Measurements from ENCODE around the gene NUMBL. TPM values are rescaled to one million over a fixed set of nuclear protein-coding genes. Genes with fewer than 3 reads are reported as not detected.

Gene NUMBL
- total RNA-seq, 4 donors from 2014 or later, result 203 to 284 (median 251) TPM

GRCh38 chr19:40701758-40702157 is 11.3 kb upstream of the NUMBL start:
- Histone ChIP-seq H3K4me1 (peaks cover 0 to 22% (median 2%) of the 10 kb centered on the region in 4 donors), H3K4me3 (no peak overlapping the region), H3K9me3 (no peaks in the 10 kb centered on the region), H3K36me3 (peaks cover 0 to 93% (median 5%) of the 10 kb centered on the region in 3 donors), H3K27ac (peak overlapping the region in 1 of 4 donors; percentile 66), H3K27me3 (no peaks in the 10 kb centered on the region)
- DNase-seq (ENCODE audit: low spot score in 2 of 2), result no peak
- WGBS, 2 donors, result 95% methylated on average over 6 of the region's 6 CpGs
- TF ChIP-seq CTCF (IDR thresholded peaks at IDR 0.05) (no peak), POLR2A (IDR thresholded peaks at IDR 0.05) (no peak), EP300 (IDR thresholded peaks at IDR 0.05) (no peak)

GRCh38 chr19:40700083-40700482 is 9.6 kb upstream of the NUMBL start:
- WGBS, 2 donors, result 93 to 94% methylated on average over 7 to 9 of the region's 9 CpGs
- Histone ChIP-seq H3K27ac (no peak overlapping the region), H3K36me3 (peaks cover 2 to 93% (median 5%) of the 10 kb centered on the region in 3 donors)

DNA sequence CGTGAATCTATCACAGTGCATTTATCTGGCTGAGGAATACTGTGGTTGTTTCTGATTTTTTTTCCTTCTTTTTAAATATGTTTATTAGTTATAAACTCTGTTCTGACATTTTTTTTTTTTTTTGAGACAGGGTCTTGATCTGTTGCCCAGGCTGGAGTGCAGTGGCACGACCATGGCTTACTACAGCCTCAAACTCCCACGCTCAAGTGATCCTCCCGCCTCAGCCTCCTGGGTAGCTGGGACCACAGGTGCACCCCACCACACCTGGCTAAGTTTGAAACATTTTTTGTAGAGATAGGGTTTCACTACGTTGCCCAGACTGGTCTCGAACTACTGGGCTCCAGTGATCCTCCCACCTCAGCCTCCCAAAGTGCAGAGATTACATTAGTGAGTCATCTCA is 6.6 kb upstream of the NUMBL start:
- H3K9me3 ChIP-seq, result no peaks in the 10 kb centered on the region
- H3K36me3 ChIP-seq, result peaks cover 2 to 93% (median 5%) of the 10 kb centered on the region in 3 donors
- no peak for DNase-seq (ENCODE audit: low spot score in 2 of 2)
- no peak for TF ChIP-seq POLR2A (IDR thresholded peaks at IDR 0.05)
- no peak for TF ChIP-seq CTCF (IDR thresholded peaks at IDR 0.05)
- no peak for TF ChIP-seq EP300 (IDR thresholded peaks at IDR 0.05)
- 94 to 97% methylated on average over 6 of the region's 6 CpGs for WGBS, 2 donors
- no peaks in the 10 kb centered on the region for H3K27me3 ChIP-seq
- no peak overlapping the region for H3K4me3 ChIP-seq
- H3K4me1 ChIP-seq, result peaks cover 0 to 6% (median under 1%) of the 10 kb centered on the region in 4 donors
- no peak overlapping the region for H3K27ac ChIP-seq

More at GRCh38 chr19:40700083-40700482, 9.6 kb upstream of the NUMBL start:
- peaks cover 0 to 7% (median 2%) of the 10 kb centered on the region in 4 donors for H3K4me1 ChIP-seq
- H3K4me3 ChIP-seq, result no peak overlapping the region
- H3K27me3 ChIP-seq, result no peaks in the 10 kb centered on the region
- no peak for TF ChIP-seq EP300 (IDR thresholded peaks at IDR 0.05)
- TF ChIP-seq CTCF (IDR thresholded peaks at IDR 0.05), result no peak
- no peak for TF ChIP-seq POLR2A (IDR thresholded peaks at IDR 0.05)
- H3K9me3 ChIP-seq, result no peaks in the 10 kb centered on the region
- DNase-seq (ENCODE audit: low spot score in 2 of 2), result no peak

DNA sequence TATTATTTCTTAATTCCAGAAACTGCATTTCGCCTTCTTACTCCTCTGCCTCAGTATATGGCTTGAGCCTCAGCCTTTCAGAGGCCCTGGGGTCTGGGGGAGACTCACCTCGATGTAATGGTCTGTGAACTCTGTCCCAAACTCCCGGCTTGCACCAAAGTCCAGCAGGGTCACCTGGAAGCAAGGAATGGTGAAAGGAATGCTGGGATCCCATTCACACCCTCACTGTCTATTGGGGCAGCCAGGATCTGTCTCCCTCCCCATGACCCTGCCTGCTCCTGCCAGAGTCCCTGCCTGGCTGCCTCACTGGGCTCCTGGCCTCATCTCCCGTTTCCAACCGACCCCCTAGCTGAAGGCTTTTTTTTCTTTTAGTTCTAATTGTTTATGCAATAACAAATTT is 5.4 kb upstream of the NUMBL start:
- no peaks in the 10 kb centered on the region for H3K9me3 ChIP-seq
- H3K27ac ChIP-seq, result no peak overlapping the region
- TF ChIP-seq EP300 (IDR thresholded peaks at IDR 0.05), result no peak
- no peak for TF ChIP-seq CTCF (IDR thresholded peaks at IDR 0.05)
- TF ChIP-seq POLR2A (IDR thresholded peaks at IDR 0.05), result no peak
- DNase-seq (ENCODE audit: low spot score in 2 of 2), result no peak
- 79 to 86% methylated on average over 5 of the region's 5 CpGs for WGBS, 2 donors
- no peak overlapping the region for H3K4me3 ChIP-seq
- peaks cover 0 to 85% (median 2%) of the 10 kb centered on the region in 3 donors for H3K36me3 ChIP-seq
- H3K27me3 ChIP-seq, result no peaks in the 10 kb centered on the region
- peaks cover 0 to 18% (median 10%) of the 10 kb centered on the region in 4 donors for H3K4me1 ChIP-seq

DNA sequence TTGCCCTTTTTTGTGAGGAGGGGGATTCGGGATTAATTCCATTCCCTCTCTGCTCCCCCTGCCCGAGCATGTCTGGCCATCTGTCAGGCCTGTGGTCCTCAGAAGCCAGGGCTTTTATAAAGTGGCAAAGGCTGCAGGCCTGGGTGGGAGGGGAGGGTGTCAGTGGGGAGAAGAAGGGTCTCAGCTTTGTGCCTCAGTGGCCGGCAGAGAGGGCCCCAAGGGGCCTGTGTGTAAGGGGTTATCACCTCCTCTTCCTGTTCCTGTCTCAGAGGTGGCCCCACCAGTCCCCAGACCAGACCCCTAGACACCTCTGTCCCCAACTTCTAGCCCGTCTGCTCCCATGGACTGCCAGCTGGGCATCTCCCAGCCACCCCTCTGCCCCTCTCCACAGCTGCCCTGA is 3.4 kb upstream of the NUMBL start:
- no peaks in the 10 kb centered on the region for H3K27me3 ChIP-seq
- no peak for DNase-seq (ENCODE audit: low spot score in 2 of 2)
- WGBS, 2 donors, result 72 to 95% methylated on average over 4 of the region's 4 CpGs
- no peaks in the 10 kb centered on the region for H3K9me3 ChIP-seq
- H3K4me1 ChIP-seq, result peaks cover 0 to 19% (median 12%) of the 10 kb centered on the region in 4 donors
- H3K4me3 ChIP-seq, result no peak overlapping the region
- peaks cover 0 to 65% (median 2%) of the 10 kb centered on the region in 3 donors for H3K36me3 ChIP-seq
- H3K27ac ChIP-seq, result peak overlapping the region in 2 of 4 donors; percentile 91 to 98
- TF ChIP-seq CTCF (IDR thresholded peaks at IDR 0.05), result no peak
- no peak for TF ChIP-seq POLR2A (IDR thresholded peaks at IDR 0.05)
- no peak for TF ChIP-seq EP300 (IDR thresholded peaks at IDR 0.05)
